Naive B cell (primary cell): ENCODE measurements around the gene APOA5. TPM values are rescaled to one million over a fixed set of nuclear protein-coding genes. Genes with fewer than 3 reads are reported as not detected.

Experiments
- ATAC-seq, 2 donors: fragments of 150-1000 bp; cut with Tn5 transposase; 2 replicates each; pipeline ENCODE4 v1.10.0; 2021; ENCODE audit warnings: low read depth in 2 of 2, mild to moderate bottlenecking in 2 of 2, moderate library complexity in 2 of 2
- DNase-seq: peaks from one replicate; pipeline ENCODE4 v3.0.0; 2022
- H3K27ac Mint-ChIP-seq, 6 donors: one replicate each; pipeline ENCODE4 v1.8.0; 2020 to 2022; ENCODE audit warnings: mild to moderate bottlenecking in 6 of 6, mixed read lengths in 6 of 6, moderate library complexity in 5 of 6, inconsistent platforms in 2 of 6
- H3K27me3 Mint-ChIP-seq, 3 donors: one replicate each; pipeline ENCODE4 v1.8.0; 2021 to 2022; ENCODE audit warnings: mixed read lengths in 3 of 3, mild to moderate bottlenecking in 1 of 3
- H3K36me3 Mint-ChIP-seq, 2 donors: one replicate each; pipeline ENCODE4 v1.8.0; 2020 to 2022; ENCODE audit warnings: mixed read lengths in 2 of 2, inconsistent platforms in 1 of 2, mild to moderate bottlenecking in 1 of 2
- H3K4me1 Mint-ChIP-seq, 3 donors: one replicate each; pipeline ENCODE4 v1.8.0; 2020 to 2022; ENCODE audit warnings: mixed read lengths in 3 of 3, inconsistent platforms in 1 of 3, mild to moderate bottlenecking in 1 of 3, moderate library complexity in 1 of 3
- H3K4me3 Mint-ChIP-seq, 8 donors: one replicate each; pipeline ENCODE4 v1.8.0; 2020 to 2022; ENCODE audit warnings: mild to moderate bottlenecking in 8 of 8, mixed read lengths in 8 of 8, moderate library complexity in 8 of 8, inconsistent platforms in 2 of 8
- H3K9me3 Mint-ChIP-seq, 7 donors: one replicate each; pipeline ENCODE4 v1.8.0; 2020 to 2022; ENCODE audit warnings: mixed read lengths in 7 of 7, mild to moderate bottlenecking in 5 of 7, inconsistent platforms in 2 of 7, moderate library complexity in 1 of 7
- polyA plus RNA-seq, 6 donors: library from polyadenylated mRNA; unstranded; fragments of 300-500 nt; fragmentation: Illumina TruSeq; gene quantifications; one replicate each; pipeline ENCODE4 v1.2.3, GENCODE V29; 2021; ENCODE audit warnings: low read depth in 6 of 6

Gene APOA5
- polyA plus RNA-seq, 6 donors from 2014 or later, result not detected

- H3K27me3 Mint-ChIP-seq, result peaks cover 0 to 4% (median 0%) of the 10 kb centered on the region in 3 donors
- ATAC-seq, result no peak
- no peaks in the 10 kb centered on the region for H3K36me3 Mint-ChIP-seq
- no peak for DNase-seq
- H3K4me3 Mint-ChIP-seq, result no peak within 1 kb of the TSS
- no peak within 1 kb of the TSS for H3K27ac Mint-ChIP-seq
- H3K9me3 Mint-ChIP-seq, result no peaks in the 10 kb centered on the region
- no peaks in the 10 kb centered on the region for H3K4me1 Mint-ChIP-seq
Measured at GRCh38 chr11:116823031-116823843, 31.6 kb upstream of the APOA5 start, which contains the start of gene APOA4. Gene APOA4, minus strand, starts transcription at chr11:116823304. Its CDS starts 113 bp downstream, at chr11:116823191.

GRCh38 chr11:116822575-116822974, 30.9 kb upstream of the APOA5 start:
- H3K27me3 Mint-ChIP-seq, result peaks cover 0 to 4% (median 0%) of the 10 kb centered on the region in 3 donors
- DNase-seq, result no peak
- ATAC-seq, result no peak
- H3K9me3 Mint-ChIP-seq, result no peaks in the 10 kb centered on the region
- H3K36me3 Mint-ChIP-seq, result no peaks in the 10 kb centered on the region
- H3K27ac Mint-ChIP-seq, result no peak overlapping the region
- no peak overlapping the region for H3K4me3 Mint-ChIP-seq
- H3K4me1 Mint-ChIP-seq, result no peaks in the 10 kb centered on the region

- H3K9me3 Mint-ChIP-seq, result no peaks in the 10 kb centered on the region
- no peaks in the 10 kb centered on the region for H3K36me3 Mint-ChIP-seq
- DNase-seq (no peak), ATAC-seq (no peak)
- peaks cover 0 to 4% (median 0%) of the 10 kb centered on the region in 3 donors for H3K27me3 Mint-ChIP-seq
- H3K27ac Mint-ChIP-seq, result no peak overlapping the region
- H3K4me3 Mint-ChIP-seq, result no peak overlapping the region
- no peaks in the 10 kb centered on the region for H3K4me1 Mint-ChIP-seq
Measured at GRCh38 chr11:116821050-116821918, 29.6 kb upstream of the APOA5 start.

GRCh38 chr11:116819049-116819448, 27.4 kb upstream of the APOA5 start:
- Mint-ChIP-seq H3K9me3 (no peaks in the 10 kb centered on the region), H3K4me3 (no peak overlapping the region), H3K27me3 (peaks cover 0 to 4% (median 0%) of the 10 kb centered on the region in 3 donors), H3K36me3 (no peaks in the 10 kb centered on the region), H3K4me1 (no peaks in the 10 kb centered on the region), H3K27ac (no peak overlapping the region)
- ATAC-seq (no peak), DNase-seq (no peak)

- no peak for DNase-seq
- no peaks in the 10 kb centered on the region for H3K36me3 Mint-ChIP-seq
- H3K27me3 Mint-ChIP-seq, result no peaks in the 10 kb centered on the region
- no peak overlapping the region for H3K4me3 Mint-ChIP-seq
- H3K4me1 Mint-ChIP-seq, result no peaks in the 10 kb centered on the region
- no peak for ATAC-seq
- H3K27ac Mint-ChIP-seq, result no peak overlapping the region
- H3K9me3 Mint-ChIP-seq, result peaks cover 0 to 3% (median 0%) of the 10 kb centered on the region in 7 donors
Measured at GRCh38 chr11:116814502-116814901, 22.8 kb upstream of the APOA5 start.

GRCh38 chr11:116813781-116814471, 22.2 kb upstream of the APOA5 start:
- no peaks in the 10 kb centered on the region for H3K4me1 Mint-ChIP-seq
- no peak for DNase-seq

GRCh38 chr11:116813170-116813569, 21.5 kb upstream of the APOA5 start:
- Mint-ChIP-seq H3K9me3 (peaks cover 0 to 3% (median 0%) of the 10 kb centered on the region in 7 donors), H3K36me3 (no peaks in the 10 kb centered on the region), H3K27me3 (peaks cover 3 to 11% (median 5%) of the 10 kb centered on the region in 3 donors), H3K4me3 (no peak overlapping the region), H3K4me1 (no peaks in the 10 kb centered on the region), H3K27ac (peak overlapping the region in 1 of 6 donors; percentile 20)
- no peak for ATAC-seq
- no peak for DNase-seq

More at GRCh38 chr11:116813781-116814471, 22.2 kb upstream of the APOA5 start:
- Mint-ChIP-seq H3K27ac (no peak overlapping the region), H3K27me3 (peaks cover 0 to 3% (median 3%) of the 10 kb centered on the region in 3 donors), H3K9me3 (peaks cover 0 to 3% (median 0%) of the 10 kb centered on the region in 7 donors), H3K36me3 (no peaks in the 10 kb centered on the region), H3K4me3 (no peak overlapping the region)
- ATAC-seq, result no peak

- DNase-seq (no peak), ATAC-seq (no peak)
- Mint-ChIP-seq H3K9me3 (peaks cover 0 to 3% (median 0%) of the 10 kb centered on the region in 7 donors), H3K27me3 (peaks cover 10 to 20% (median 14%) of the 10 kb centered on the region in 3 donors), H3K4me3 (no peak overlapping the region), H3K4me1 (no peaks in the 10 kb centered on the region), H3K27ac (no peak overlapping the region), H3K36me3 (no peaks in the 10 kb centered on the region)
Measured at GRCh38 chr11:116812109-116812508, 20.4 kb upstream of the APOA5 start.

- H3K4me3 Mint-ChIP-seq, result no peak overlapping the region
- H3K4me1 Mint-ChIP-seq, result no peaks in the 10 kb centered on the region
- ATAC-seq (no peak), DNase-seq (no peak)
- no peak overlapping the region for H3K27ac Mint-ChIP-seq
- peaks cover 10 to 20% (median 14%) of the 10 kb centered on the region in 3 donors for H3K27me3 Mint-ChIP-seq
- peaks cover 0 to 3% (median 0%) of the 10 kb centered on the region in 7 donors for H3K9me3 Mint-ChIP-seq
- no peaks in the 10 kb centered on the region for H3K36me3 Mint-ChIP-seq
Measured at GRCh38 chr11:116811194-116811593, 19.5 kb upstream of the APOA5 start.

- Mint-ChIP-seq H3K4me1 (no peaks in the 10 kb centered on the region), H3K9me3 (peaks cover 0 to 3% (median 0%) of the 10 kb centered on the region in 7 donors), H3K36me3 (no peaks in the 10 kb centered on the region), H3K4me3 (no peak overlapping the region), H3K27ac (peak overlapping the region in 1 of 6 donors; percentile 20), H3K27me3 (peaks cover 13 to 27% (median 20%) of the 10 kb centered on the region in 3 donors)
- no peak for DNase-seq
- ATAC-seq, result no peak
Measured at GRCh38 chr11:116808262-116809175, 16.8 kb upstream of the APOA5 start.

GRCh38 chr11:116807601-116808261, 16.1 kb upstream of the APOA5 start:
- H3K4me1 Mint-ChIP-seq, result no peaks in the 10 kb centered on the region
- peaks cover 13 to 28% (median 25%) of the 10 kb centered on the region in 3 donors for H3K27me3 Mint-ChIP-seq
- H3K9me3 Mint-ChIP-seq, result peaks cover 0 to 3% (median 0%) of the 10 kb centered on the region in 7 donors
- no peaks in the 10 kb centered on the region for H3K36me3 Mint-ChIP-seq
- DNase-seq (no peak), ATAC-seq (no peak)
- H3K4me3 Mint-ChIP-seq, result no peak overlapping the region
- H3K27ac Mint-ChIP-seq, result no peak overlapping the region

- Mint-ChIP-seq H3K27me3 (peaks cover 22 to 29% (median 29%) of the 10 kb centered on the region in 3 donors), H3K9me3 (no peaks in the 10 kb centered on the region), H3K4me1 (no peaks in the 10 kb centered on the region), H3K36me3 (no peaks in the 10 kb centered on the region), H3K27ac (peak overlapping the region in 2 of 6 donors; percentile 35 to 38), H3K4me3 (no peak overlapping the region)
- DNase-seq (no peak), ATAC-seq (no peak)
Measured at GRCh38 chr11:116804001-116804400, 12.3 kb upstream of the APOA5 start.
